A204.1 (cell line): ENCODE measurements around the gene COQ9.
"Not testable (repeated sequence)": the region's sequence is repeated elsewhere in the genome, so short reads cannot be mapped to it uniquely, and the experiment has no call there.

ENCODE experiments used
- FAIRE-seq: peaks from 2 replicates; lab custom pipeline; 2012; peaks lifted over from hg19 to GRCh38; lab: Jason Lieb, UNC

The COQ9 gene

GRCh38 chr16:57485916-57486857 is 38.9 kb downstream of the COQ9 start, which contains the start of gene DOK4:
Gene DOK4 (minus strand): TSS chr16:57486493. CDS start chr16:57479507, 6,986 bp downstream.
- FAIRE-seq: no peak

- no peak for FAIRE-seq
Measured at GRCh38 chr16:57486858-57487834, 39.9 kb downstream of the COQ9 start.

GRCh38 chr16:57489229-57489628 is 42.0 kb downstream of the COQ9 start:
- FAIRE-seq: no peak

GRCh38 chr16:57493767-57494166 is 46.5 kb downstream of the COQ9 start:
- no peak for FAIRE-seq

DNA sequence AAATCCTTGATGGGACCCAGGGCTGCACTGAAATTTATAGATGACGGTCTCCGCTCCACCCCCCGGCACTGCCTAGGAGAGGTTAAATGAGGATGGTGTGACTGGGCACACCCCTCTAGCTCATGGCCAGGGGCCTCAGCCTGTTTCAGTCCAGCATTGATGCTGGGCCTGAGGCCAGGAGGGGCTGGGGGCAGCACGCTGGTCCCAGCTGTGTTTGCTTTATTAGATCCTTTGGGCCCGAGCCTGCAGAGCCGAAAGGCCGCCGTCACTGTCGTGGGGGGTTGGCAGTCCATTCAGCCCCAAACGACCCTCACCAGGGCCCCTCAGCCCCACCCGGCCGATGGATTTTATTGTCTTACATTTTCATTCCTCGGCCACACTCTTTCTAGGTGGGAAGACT is 49.8 kb downstream of the COQ9 start:
- FAIRE-seq: no peak

DNA sequence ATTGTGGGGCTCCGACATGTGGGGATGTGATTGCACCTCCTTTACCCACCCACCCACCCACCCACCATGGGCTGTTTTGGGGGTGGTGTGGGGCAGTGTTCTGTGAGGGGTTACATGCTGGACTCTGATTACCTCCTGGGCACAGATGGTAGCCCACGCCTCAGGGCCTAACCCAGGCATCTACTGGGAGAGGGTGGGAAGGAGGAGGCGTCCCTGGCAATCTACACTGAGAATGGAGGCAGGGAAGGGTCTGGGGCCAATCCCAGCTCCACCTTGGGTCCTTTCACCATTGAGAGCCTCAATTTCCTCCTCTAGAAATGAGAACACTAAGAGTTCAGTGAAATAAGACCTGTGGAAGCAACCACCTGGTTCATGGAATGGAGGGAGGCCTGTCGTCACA is 50.8 kb downstream of the COQ9 start:
- FAIRE-seq: no peak

- not testable (repeated sequence) for FAIRE-seq
Measured at GRCh38 chr16:57499941-57500340, 52.7 kb downstream of the COQ9 start.

DNA sequence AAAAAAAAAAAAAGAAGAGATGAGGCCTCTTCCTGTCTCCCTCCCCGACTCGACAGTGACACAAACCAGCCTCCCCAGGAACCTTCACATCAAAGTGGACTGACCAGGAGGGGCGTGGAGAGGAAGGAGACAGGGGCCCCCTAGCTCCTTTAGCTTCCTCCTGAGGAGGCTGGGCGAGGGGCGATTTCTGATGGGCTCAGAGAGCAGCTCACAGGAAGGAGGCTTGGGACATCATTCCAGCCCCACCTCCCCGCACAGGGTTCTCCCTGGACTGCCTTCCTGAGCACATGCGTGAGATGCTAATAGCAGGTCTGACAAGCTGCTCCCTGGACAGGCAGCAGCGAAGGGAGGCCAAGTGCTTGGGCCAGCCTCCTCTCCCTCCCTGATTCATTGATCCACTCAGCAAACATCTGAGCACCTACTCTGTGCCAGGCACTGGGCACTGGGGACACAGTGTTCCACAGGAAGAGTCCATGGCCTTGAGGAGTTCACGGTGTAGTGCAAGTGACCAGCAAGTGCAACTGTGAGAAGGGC is 53.4 kb downstream of the COQ9 start:
- FAIRE-seq: no peak

DNA sequence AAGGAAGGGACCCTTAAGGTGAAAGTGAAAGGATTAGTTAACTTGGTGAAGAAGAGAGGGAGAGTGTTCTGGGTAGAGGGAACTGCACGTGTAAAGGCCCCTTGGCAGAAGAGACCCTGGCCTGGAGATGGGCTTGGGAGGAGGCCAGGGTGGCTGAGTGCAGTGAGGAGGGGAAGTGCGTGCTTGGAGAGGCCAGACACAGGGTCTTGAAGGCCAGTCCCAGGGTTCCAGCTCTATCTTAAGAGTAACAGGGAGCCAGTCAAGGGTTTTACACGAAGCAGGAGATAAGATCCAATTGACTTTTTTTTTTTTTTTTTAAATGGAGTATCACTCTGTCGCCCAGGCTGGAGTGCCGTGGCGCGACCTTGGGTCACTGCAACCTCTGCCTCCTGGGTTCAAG is 54.2 kb downstream of the COQ9 start:
- no peak for FAIRE-seq

- FAIRE-seq: no peak
Measured at GRCh38 chr16:57502048-57502775, 54.9 kb downstream of the COQ9 start.

DNA sequence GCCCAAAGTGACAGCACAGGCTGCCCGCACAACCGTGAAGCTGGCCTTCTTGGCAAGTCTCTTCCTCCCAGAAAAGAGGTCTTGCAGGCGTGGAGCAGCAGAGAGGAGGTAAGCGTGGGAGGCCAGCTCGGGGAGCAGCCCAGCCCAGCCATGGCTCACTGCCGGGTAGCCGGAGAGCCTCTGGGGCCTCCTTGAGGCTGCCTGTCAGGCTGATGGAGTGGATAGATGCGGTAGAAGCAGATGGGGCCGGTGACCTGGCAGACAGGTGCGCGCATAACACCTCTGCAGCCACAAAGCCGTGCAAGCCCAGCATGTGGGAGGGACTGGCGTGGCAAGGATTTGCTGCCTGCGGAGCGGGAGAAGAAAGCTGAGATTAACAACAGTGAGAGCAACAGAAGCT is 56.1 kb downstream of the COQ9 start:
- FAIRE-seq: no peak

DNA sequence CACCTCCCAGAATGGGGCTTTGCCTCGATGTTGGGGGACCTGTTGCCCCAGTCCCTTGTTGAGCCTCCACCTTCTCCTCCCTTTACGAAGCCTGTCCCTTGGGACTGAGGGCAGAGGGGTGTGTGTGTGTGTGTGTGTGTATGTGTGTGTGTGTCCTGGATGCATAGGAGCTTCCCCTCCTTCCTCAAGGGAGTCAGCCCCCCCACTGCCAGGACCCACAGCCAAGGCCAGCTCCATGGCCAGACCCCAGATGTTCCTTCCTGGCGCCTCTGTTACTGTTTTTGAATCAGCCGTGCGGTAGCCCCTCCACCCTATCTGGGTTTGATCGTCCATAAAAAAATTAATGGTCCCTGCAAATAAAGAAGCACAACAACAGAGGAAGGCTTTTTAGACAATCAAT is 56.7 kb downstream of the COQ9 start:
- no peak for FAIRE-seq

- FAIRE-seq: no peak
Measured at GRCh38 chr16:57504491-57504890, 57.2 kb downstream of the COQ9 start.

DNA sequence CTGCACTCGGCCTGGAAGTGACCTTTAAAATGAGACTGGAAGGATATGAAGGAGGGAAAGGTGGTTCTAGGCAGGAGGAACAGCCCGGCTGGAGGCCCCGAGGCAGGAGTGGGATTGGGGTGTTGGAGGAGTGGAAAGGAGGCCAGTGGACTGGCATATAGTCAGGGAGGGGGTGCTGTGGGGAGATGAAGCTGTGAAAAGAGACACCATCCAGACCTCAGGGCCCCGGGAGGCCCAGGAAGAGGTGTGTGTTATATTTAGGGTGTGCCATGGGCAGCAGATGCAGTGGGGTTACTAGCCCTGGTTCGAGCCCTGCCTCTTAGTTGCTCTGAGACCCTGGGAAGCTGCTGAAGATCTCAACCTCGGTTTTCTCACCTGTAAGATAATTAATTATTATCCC is 57.9 kb downstream of the COQ9 start:
- FAIRE-seq: no peak

DNA sequence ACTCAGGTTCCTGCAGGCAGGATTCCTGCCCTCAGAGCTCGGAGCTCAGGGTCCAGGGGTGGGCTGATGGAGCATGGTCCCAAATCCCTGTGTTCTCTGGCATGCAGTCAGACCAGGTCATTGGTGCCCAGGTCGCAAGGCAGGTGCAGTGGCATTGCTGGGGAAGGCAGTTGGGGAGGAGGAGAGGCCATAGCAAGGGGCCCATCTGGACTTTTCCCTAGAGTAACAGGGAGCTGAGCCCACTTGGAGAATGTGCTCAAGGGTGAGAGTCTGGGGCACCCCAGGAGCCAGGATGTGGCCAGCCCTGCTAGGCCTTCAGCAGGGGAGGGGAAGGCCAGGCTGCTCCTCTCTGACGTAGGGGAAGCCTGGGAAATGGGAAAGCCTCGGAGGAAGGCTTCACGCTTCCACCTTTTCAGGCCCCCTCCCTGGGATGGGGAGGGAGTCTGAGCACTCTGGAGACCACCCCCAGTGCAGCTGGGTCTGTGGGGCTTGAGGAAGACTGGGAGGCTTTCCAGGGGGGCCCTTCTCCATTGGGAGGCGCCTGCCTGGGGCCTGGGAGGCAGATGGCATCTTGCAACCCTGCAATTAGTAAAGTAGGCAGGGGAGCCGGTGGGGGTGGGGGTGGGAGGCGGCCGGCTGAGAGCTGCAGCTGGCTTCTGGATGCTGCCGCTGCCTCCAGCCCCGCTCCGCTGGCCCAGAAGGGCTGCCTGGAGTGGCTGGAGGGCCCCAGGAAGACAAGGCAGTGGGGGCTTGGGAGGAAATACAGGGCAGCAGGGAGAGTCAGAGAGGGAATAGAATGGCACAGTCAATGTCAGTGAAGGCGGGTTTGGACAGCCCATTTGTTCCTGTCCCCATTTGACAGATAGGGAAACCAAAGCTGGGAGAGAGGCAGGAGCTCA is 60.1 kb downstream of the COQ9 start:
- no peak for FAIRE-seq

DNA sequence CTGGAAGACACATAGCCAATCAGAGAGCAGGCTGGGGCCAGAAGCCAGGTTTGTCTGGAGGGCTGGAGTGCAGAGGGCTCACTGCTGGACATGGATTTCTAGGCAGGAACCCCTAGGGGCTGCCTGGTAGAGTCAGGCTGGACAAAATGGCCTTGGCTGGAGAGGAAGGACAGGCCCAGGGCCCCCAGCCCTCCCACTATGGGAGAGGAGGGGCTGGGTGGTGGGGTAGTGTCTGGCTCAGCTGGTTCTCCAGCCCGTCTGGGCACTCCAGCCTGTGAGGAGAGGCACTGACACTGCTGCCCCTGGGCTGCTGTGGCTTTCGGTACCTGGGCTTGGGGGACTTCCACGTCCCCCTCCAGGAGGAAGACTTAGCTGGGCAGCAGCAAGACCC is 60.8 kb downstream of the COQ9 start:
- no peak for FAIRE-seq

- no peak for FAIRE-seq
Measured at GRCh38 chr16:57509231-57509923, 62.1 kb downstream of the COQ9 start.

- FAIRE-seq: no peak
Measured at GRCh38 chr16:57510016-57510871, 63.0 kb downstream of the COQ9 start.
